HG03378 (cell line): ENCODE measurements around the gene CAST.

Experiments used
- ATAC-seq: cut with Tn5 transposase; IDR thresholded peaks from one replicate; pipeline ENCODE4 v1.9.1; 2021; ENCODE audit warnings: mild to moderate bottlenecking, moderate library complexity; ENCODE audit not compliant: unreplicated experiment

The CAST gene

DNA sequence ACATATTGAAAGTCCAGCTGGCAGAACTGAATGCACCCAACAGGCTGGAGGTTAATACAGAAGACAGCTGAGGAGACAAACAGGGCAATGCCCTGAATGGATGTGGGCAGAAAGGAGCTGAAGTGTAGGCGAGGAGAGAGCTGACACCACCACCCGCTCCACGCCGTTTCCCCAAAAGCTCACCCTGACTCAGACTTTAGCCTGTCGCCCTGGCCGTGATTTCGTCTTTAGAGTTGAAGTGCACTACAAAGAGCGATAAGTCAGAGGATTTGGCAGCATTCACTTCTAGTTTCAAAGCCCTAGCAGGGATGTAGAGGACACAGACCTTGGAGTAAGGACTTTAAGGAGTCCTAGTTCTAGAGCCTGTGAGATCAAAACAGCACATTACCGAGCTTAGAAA lies 147.7 kb downstream of the CAST start:
- no peak for ATAC-seq

DNA sequence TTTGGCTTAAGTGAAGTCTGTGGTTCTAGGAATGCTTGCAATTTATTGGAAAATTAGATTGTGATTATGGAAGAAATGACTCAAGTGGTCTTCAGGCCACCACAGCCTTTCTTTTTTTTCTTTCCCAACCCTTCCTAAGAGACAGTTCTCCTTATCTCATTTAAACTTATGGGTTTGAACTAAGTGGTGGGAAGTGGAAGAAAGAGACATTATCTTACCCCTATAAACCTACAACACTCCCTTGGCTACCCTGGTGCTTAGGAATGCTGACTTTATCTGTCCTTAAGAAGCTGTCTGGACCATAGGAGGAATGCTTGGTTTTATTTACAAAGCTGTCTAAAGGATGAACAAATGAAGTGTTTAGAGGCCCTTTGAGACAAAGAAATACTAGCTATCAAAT lies 150.7 kb downstream of the CAST start:
- no peak for ATAC-seq

DNA sequence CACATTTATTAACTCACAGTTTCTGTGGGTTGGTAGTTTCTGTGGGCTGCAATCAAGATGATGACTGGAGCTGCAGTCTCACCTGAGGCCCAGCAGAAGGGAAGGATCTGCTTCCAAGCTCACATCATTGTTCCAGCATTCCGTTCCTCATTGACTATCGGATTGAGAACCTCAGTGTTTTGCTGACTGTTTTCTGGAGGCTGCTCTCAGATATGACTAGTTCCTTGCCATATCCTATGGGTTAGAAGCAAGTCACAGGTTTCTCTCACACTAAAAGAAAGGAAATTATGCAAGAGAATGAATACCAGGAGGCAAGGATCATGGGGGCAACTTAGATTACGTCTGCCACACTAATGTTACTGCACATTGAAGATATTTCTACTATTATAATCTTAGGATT lies 151.9 kb downstream of the CAST start:
- ATAC-seq: no peak

DNA sequence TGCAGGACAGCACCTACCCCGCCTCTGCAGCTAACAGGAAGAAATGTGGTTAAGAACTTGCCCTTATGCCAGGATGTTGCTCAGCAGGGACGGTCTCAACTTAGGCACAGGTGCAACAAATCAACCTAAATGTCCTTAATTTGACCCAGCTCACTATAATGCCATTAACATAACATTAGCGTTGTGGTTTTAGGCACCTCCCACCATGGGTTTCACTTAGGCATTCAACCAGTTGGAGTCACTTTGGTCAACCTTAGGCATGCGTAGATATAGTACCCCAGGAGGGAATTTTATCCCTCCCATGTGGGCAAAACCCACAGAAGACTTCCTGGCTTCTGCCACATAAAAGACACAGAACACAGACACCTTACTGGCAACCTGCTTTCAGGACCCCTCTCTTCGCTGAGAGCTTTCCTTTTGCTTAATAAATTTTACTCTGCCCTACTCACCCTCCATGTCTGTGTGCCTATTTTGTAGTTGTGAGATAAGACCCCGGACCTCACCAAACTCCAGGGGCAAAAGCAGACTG lies 154.3 kb downstream of the CAST start:
- peak; percentile 94 for ATAC-seq

DNA sequence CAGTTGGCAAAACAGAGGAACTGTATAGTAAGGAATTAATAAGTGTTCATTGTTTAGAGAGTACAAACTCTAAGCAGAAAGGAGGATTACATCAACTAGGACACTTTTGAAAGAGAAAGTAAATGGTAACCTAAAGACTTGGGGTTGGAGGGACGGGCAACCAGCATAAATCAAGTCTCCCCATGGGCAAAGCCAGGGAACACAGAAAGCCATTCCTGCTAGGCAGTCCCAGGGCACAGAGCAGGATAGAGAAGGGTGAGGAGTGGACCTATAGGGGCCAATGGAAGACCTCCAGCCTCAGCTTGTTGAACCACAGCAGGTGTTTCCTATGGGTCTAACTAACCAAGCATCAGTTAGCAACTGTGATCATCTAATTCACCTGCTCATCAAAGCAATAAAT lies 154.8 kb downstream of the CAST start:
- ATAC-seq: peak; percentile 29

DNA sequence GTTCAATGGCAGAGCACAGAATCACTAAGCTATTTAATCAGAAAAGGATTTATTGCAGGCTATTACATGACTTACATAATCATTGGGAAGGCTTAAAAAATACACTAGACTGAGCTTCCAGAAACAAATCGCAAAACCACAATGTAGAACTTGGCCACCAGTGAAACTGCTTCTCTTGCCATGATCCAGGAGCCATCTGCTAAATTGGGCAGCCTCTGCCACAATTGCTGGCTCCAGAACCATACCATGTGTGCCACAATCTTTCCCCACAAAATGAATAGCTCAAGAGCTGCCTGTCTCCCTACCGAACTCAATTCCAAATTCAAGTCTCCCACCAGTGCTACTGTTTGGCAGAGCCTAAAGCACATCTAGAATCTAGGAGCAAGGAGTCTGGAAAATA lies 155.3 kb downstream of the CAST start:
- no peak for ATAC-seq

DNA sequence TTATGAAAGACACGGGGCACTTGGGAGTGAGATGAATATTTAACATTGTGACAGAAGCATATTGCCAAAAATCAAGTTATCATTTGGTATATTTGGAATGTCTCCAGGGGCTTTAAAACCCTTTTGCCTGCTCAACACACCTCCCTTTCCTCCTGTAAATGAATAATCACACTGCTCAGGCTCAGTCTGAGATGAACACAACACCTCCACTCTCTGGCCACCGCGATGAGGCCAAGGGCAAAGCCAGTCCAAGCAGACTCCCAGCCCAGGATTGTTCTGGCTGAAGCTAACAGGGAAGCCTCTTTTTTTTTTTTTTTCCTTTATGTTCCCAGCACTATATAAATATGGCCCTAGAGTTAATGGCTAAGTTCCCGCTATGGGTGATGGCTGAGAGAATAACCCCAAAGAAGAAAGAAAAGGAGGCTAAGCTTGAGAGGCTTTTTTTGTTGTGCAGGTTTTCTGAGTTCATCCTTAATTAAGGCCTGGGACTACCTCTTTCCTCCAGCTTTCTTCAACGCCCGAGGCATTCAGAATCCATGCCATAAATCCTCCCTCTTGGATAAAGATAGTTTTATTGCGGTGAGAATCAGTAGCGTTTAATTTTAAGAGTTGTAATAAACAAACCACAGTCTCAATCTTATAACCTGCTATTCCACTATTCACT lies 156.1 kb downstream of the CAST start:
- ATAC-seq: no peak

DNA sequence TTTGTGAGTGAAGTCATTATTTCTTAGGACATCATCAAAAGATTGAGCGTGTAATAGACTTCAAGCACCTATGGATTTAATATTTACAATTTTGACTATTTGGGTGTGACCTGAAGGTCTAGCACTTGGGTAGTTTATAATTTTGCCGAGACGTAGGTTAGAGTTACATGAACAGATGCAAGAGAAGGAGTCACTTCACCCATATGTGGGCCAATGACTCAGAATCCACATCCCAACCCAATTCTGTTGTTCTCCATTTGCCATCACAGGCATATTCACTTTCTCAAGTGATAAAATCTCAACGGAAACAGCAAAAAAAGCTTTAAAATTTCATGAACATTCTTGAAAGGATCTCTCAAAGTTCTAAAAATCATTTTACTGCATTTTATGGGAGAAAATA lies 157.6 kb downstream of the CAST start:
- no peak for ATAC-seq

DNA sequence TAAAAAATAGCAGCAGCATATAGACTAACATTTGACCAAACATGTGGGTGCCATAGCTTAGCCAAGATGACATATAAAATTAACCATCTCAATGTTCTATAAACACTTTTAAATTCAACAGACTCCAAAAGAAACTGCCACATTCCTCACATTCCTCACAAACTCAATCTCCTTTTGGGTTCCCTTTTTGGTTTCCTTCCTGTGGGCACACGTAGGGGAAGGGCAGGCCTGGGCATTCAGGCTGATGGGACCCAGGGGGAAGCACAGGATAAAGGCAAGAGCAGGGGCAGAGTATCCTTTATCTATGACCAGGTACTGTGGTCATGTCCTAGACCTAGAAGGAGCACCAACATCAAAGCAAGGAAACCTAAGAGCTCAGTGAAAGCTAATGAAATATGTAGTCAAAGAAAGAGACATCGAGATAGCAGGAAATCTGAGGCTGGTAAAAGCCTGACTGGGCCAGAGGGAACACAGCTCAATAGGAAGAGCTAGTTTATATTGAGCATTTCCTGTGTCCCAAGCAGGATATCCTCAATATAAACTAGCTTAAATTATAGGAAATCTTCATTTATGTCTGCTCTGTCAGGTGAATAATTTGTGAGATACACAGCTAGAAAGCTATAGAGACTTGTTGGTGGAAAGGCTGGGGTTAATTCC lies 159.2 kb downstream of the CAST start:
- no peak for ATAC-seq

DNA sequence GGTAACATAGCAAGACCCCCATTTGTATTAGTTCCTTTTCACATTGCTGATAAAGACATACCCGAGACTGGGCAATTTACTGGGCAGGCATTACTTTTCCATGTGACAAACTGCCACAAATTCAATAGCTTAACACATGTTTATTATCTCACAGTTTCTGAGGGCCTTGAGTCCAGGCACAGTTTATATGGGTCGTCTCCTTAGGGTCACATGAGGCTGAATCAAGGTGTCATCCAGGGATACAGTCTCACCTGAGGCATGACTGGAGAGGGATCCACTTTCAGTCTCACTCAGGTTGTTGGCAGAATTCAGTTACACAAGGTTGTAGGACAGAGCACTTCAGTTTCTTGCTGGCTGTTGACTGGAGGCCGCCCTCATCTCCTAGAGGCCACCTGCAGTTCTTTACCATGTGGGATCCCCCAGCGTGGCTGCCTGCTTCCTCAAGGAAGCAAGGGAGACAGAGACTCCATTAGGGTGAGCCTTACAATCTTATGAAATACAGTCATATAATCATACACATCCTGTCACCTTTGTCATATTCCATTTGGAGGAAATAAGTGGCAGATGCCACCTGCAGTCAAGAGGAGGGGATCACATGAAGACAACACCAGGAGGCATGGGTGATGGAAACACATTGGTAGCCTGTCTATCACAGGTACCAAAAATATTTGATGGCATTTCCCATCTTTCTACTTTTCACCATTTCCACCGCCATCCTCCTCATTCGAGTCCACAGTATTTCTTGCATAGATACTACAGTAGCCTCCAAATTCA lies 160.7 kb downstream of the CAST start:
- no peak for ATAC-seq

DNA sequence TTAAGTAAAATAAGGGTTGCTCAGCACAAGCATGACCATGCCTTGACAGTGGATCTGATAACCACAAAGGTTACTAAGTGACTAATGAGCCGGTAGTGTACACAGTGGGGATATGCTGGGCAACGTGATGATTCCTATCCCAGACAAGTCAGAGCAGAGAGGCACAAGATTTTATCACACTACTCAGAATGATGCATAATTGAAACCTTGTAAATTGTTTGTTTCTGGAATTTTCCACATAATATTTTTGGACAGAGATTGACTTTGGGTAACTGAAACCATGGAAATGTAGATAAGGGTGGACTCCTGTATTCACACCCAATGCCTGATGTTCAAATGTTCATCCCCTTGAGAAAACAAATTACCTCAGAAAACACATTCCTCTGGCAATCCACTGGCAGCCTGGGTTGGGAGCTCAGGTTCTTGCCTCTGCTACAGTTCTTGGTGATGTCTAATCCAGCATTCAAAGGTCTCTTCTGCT lies 161.8 kb downstream of the CAST start:
- ATAC-seq: peak; percentile 98
